KBM-7 (cell line): Measurements from ENCODE around the gene CABP2.
"Not testable (repeated sequence)": the region's sequence is repeated elsewhere in the genome, so short reads cannot be mapped to it uniquely, and the experiment has no call there.

Source experiments
- DNase-seq: peaks from one replicate; pipeline ENCODE4 v3.0.0-alpha.2; 2015
- in situ Hi-C: fragments of 300-500 bp; cut with MboI; formaldehyde crosslinking; loops from 2 replicates; pipeline ENCODE4 v1.14.3; 2020; ENCODE audit warnings: low sequenced_read_pairs, low pct_unique_long_range_greater_than_20kb, mixed read lengths

Gene CABP2

DNA sequence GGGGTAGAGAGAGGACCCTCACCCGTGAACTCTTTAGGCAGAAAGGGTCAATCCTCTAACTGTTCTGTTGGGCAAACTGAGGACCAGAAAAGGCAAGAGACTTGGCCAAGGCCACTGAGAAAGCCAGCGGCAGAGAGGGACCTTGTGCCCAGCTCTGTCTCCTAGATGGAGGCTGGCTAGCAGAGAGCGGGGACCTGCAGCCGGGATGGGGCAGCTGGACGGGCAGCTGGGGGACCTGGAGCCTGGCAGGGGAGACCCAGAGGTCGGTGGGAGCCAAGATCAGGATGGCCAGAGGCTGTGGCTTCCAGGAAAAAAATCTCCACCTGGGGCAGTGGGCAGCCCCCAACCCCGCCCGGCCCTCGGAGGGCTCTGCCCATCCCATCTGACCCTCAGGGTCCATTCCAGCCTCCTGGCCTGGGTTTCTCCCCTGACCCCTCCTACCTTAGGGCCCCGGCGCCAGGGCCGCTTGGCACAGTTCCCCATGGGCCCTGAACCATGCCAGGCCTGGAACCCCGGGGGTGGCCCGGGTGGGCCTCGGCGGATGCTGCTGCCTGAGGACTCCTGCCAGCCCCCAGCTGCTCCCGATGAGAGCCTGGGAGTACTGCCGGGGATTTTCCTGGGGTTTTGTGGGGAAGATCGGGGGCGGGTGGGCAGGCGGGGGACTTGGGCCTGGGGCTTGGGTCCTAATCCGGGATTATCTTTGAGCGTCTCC, at the start of gene CABP2:
Gene CABP2, minus strand, starts transcription at position 603 of the 712 bp plus-strand sequence. Its CDS starts 120 bp downstream, at position 483.
- in situ Hi-C loops, result no loop called here

DNA sequence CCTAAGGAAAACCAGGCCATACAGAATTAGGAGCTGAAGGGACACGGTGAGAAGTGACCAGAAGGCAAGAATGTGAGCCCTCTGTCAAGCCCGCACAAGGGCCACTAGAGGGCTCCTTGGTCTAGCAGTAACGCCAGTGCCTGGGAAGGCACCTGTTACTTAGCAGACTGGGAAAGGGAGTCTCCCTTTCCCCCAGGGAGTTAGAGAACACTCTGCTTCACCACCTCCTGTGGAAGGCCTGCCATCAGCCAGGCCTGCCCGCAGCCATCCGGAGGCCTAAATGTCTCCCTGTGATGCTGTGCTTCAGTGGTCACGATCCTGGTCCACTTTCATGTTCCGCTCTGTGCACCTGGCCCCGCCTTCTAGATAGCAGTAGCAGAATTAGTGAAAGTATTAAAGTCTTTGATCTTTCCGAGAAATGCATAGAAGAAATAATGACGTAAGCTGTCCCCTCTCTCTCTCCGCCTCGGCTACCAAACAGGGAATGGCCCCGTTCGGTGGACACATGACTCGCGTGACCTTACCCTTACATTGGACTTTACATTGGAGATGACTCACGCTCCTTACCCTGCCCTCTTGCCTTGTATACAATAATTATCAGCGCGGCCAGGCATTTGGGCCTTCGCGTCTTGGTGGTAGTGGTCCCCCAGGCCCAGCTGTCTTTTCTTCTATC, 49.6 kb upstream of the CABP2 start:
- in situ Hi-C loops, result no loop called here

More for the DNA sequence above, at the start of gene CABP2:
- no peak for DNase-seq

DNA sequence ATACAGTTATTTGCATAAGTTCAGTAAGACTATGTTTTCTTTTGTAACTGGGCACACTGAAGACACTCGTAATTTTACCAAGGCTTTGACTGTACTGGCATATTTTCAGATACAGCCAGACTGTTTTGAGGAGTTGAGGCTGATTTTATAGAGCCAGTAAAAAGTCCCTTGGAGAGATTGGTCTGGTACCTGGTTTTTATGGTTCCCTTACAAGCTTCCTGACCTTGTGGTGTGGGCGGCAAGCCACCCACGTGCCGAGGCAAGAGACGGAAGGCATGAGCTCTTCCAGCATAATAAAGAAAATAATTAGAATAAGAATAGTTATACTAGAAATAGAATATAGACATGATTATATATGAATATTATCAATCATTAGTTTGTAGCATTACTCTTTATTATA, 49.1 kb upstream of the CABP2 start:
- no peak for DNase-seq
- in situ Hi-C loops, result no loop called here

More for the DNA sequence above, 49.6 kb upstream of the CABP2 start:
- peak; percentile 57 for DNase-seq

- DNase-seq, result no peak
- in situ Hi-C loops, result no loop called here
Measured at GRCh38 chr11:67571443-67571842, 48.2 kb upstream of the CABP2 start.

- in situ Hi-C loops, result no loop called here
- no peak for DNase-seq
Measured at GRCh38 chr11:67564230-67564629, 41.0 kb upstream of the CABP2 start.

DNA sequence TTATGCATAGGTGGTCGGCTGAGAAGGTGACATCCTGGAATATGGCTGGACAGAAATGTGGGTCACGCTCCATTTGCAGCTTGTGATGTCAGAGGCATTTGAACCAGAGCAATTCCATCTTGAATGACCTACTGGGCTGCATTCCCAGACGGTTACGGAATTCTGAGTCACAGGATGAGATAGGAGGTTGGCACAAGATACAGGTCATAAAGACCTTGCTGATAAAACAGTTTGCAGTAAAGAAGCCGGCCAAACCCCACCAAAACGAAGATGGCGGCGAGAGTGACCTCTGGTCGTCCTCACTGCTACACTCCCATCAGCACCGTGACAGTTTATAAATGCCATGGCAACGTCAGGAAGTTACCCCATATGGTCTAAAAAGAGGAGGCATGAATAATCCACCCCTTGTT, 40.5 kb upstream of the CABP2 start:
- in situ Hi-C loops, DNase-seq: not testable (repeated sequence)

GRCh38 chr11:67562963-67563704, 39.9 kb upstream of the CABP2 start:
- no peak for DNase-seq
- in situ Hi-C loops, result no loop called here

- no peak for DNase-seq
- in situ Hi-C loops, result no loop called here
Measured at GRCh38 chr11:67561971-67562619, 38.8 kb upstream of the CABP2 start.

DNA sequence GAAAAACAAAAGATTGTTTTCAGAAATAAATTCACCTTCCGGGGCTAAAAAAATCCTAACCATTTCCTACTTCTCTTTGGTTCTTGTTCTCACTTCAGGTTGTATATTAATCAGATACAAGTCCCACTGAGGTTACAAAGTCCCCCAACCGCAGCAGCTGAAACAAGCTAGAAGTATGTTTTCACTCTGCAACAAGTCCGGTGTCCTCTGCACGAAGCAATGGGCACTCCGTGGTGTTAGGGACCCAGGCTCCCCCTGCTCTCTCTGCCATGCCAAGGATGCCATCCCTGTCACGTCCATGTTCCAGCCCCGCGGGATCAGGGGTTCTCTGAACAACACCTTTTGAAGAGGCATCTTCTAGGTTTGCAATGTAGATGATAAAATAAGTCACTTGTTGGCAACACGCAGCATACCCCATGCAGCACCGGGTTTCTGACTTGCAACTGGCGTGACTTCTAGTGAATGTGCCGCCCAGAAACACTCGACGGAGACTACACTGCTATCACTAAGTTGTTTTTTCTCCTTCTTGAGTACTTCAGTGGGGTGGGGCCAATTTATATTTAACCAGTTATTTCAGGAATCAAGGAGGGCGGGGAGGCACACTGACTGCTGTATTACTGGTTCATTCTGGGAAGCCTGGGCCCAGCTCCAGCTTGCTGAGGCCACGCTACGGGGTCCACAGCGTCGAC, 35.0 kb upstream of the CABP2 start:
- DNase-seq, result no peak
- in situ Hi-C loops, result no loop called here

DNA sequence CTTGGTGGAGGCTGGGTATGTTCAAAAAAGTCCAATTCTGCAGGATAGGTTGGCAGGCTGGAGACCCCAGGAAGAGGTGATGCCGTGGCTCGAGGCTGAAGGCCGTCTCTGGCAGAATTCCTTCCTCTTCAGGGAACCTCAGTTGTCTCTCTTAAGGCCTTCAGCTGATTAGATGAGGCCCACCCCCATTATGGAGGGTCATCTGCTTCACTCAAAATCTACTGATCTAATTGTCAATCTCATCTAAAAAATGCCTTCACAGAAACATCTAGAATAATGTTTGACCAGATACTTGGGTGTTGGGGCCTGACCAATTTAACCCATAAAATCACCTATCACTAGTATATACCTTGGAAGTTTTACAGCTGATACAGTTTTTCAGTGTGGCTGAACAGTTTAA, 33.0 kb upstream of the CABP2 start:
- no peak for DNase-seq
- in situ Hi-C loops, result no loop called here

- DNase-seq, in situ Hi-C loops: not testable (repeated sequence)
Measured at GRCh38 chr11:67551697-67552096, 28.5 kb upstream of the CABP2 start.

DNA sequence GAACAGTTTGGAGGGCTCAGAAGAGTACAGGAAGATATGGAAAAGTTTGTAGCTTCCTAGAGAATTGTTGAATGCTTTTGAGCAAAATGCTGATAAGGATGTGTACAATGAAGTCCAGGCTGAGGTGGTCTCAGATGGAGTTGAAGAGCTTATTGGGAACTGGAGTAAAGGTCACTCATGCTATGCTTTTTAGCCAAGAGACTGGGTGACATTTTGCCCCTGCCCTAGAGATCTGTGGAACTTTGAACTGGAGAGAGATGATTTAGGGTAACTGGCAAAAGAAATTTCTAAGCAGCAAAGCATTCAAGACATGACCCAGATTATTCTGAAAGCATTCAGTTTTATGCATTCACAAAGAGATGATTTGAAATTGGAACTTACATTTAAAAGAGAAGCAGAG, 27.9 kb upstream of the CABP2 start:
- no peak for DNase-seq
- in situ Hi-C loops, result no loop called here

- in situ Hi-C loops, result no loop called here
- no peak for DNase-seq
Measured at GRCh38 chr11:67548555-67549110, 25.4 kb upstream of the CABP2 start.

DNA sequence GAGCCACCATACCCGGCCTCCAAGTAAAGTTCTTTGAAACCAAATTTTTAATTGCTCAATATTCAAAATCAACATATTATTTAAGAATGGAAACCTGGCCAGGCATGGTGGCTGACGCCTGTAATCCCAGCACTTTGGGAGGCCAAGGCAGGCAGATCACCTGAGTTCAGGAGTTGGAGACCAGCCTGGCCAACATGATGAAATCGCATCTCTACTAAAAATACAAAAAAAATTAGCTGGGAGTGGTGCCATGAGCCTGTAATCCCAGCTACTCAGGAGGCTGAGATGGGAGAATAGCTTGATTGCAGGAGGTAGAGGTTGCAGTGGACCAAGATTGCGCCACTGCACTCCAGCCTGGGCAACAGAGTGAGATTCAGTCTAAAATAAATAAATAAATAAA, 24.9 kb upstream of the CABP2 start:
- DNase-seq, in situ Hi-C loops: not testable (repeated sequence)

DNA sequence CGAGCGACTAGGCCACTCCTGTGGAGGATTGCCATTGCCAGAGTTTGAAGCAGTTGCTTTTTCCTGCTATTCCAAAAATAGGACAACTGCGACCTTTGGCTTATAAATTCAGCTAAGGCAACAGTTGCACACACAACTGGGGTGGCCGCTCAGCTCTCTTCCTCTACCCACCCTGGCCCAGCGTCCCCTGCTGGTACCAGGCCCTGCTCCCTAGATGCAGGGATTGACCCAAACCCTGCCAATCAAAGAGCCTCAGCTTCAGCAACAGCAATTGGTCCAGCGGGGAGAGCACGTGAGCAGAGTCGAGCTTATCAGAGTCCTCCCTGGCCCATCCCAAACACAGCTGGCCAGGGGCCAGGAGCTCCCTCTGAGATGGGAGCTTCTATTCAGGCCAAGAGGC, 22.0 kb upstream of the CABP2 start:
- in situ Hi-C loops, result no loop called here
- DNase-seq, result no peak

- no peak for DNase-seq
- in situ Hi-C loops, result no loop called here
Measured at GRCh38 chr11:67544616-67545242, 21.5 kb upstream of the CABP2 start.

DNA sequence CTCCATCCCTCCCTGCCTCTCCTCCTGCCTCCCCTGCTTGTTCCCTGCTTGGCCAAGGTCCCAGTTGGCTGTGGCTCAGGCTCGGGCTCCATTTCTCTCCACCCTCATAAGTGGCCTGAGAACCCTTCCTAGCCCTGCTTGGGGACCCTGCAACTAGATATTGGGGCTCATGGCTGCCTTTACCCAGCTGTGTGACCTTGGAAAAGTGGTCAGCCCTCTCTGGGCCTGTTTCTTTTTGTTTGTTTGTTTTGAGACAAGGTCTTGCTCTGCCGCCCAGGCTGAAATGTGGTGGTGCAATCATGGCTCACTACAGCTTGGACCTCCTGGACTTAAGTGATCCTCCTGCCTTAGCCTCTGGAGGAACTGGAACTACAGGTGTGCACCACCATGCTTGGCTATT, 20.3 kb upstream of the CABP2 start:
- in situ Hi-C loops, result no loop called here
- DNase-seq, result no peak

GRCh38 chr11:67542971-67543370, 19.7 kb upstream of the CABP2 start:
- DNase-seq, result no peak
- in situ Hi-C loops, result no loop called here
